LNCaP clone FGC (cell line): ENCODE data around the gene TAX1BP1.

Experiments
- DNase-seq: peaks from one replicate; pipeline ENCODE4 v3.0.0-alpha.2; 2011; ENCODE audit warnings: low read depth
- H3K4me3 ChIP-seq: 2 replicates; pipeline ENCODE4 v1.5.1; 2011; ENCODE audit warnings: mild to moderate bottlenecking, low read depth, low read length, control low read depth
- CTCF ChIP-seq: IDR thresholded peaks from 2 replicates; pipeline ENCODE4 v1.5.1; 2012; ENCODE audit warnings: mild to moderate bottlenecking; ENCODE audit not compliant: control insufficient read depth, insufficient read depth; ENCODE audit errors: extremely low read depth

TAX1BP1 gene

GRCh38 chr7:27810186-27810585 is 70.2 kb downstream of the TAX1BP1 start:
- no peak for TF ChIP-seq CTCF
- H3K4me3 ChIP-seq = no peak overlapping the region
- no peak for DNase-seq

- no peak overlapping the region for H3K4me3 ChIP-seq
- TF ChIP-seq CTCF = no peak
- no peak for DNase-seq
These were observed 72.7 kb downstream of the TAX1BP1 start for GRCh38 chr7:27812706-27813105.

- TF ChIP-seq CTCF = no peak
- H3K4me3 ChIP-seq = no peak overlapping the region
- DNase-seq = no peak
These were observed 82.3 kb downstream of the TAX1BP1 start for GRCh38 chr7:27822245-27822644.

GRCh38 chr7:27825891-27826290 is 85.9 kb downstream of the TAX1BP1 start:
- DNase-seq = no peak
- no peak overlapping the region for H3K4me3 ChIP-seq
- no peak for TF ChIP-seq CTCF

- no peak for TF ChIP-seq CTCF
- H3K4me3 ChIP-seq = no peak overlapping the region
- DNase-seq = no peak
These were observed 86.4 kb downstream of the TAX1BP1 start for GRCh38 chr7:27826357-27826756.

- no peak for TF ChIP-seq CTCF
- no peak overlapping the region for H3K4me3 ChIP-seq
- DNase-seq = no peak
These were observed 94.4 kb downstream of the TAX1BP1 start for GRCh38 chr7:27834179-27834921.

GRCh38 chr7:27835376-27835775 is 95.4 kb downstream of the TAX1BP1 start:
- no peak for TF ChIP-seq CTCF
- DNase-seq = no peak
- no peak overlapping the region for H3K4me3 ChIP-seq
